Left lung (tissue), 14 donors: Measurements from ENCODE around the gene GRIA4. TPM values are rescaled to one million over a fixed set of nuclear protein-coding genes. Genes with fewer than 3 reads are reported as not detected.
A peak's percentile ranks its signal among the peaks of the same experiment; 100 is the strongest.

Source experiments
- ATAC-seq: fragments of 200-7000 bp; cut with Tn5 transposase; one replicate; pipeline ENCODE4 v1.9.1; 2020; ENCODE audit warnings: moderate library complexity
- DNase-seq, 4 donors: peaks; one replicate each; pipeline ENCODE4 v3.0.0-alpha.2; 2013 to 2020
- H3K27ac ChIP-seq, 2 donors: fragments of 200-600 bp; sonication (generic) in 1 of 2; one replicate each; pipeline versions ENCODE4 v1.5.0 to v1.8.0; 2020 to 2021
- H3K27me3 ChIP-seq, 2 donors: fragments of 200-600 bp; sonication (generic) in 1 of 2; one replicate each; pipeline versions ENCODE4 v1.5.0 to v1.8.0; 2020 to 2021
- H3K36me3 ChIP-seq, 2 donors: fragments of 200-600 bp; sonication (generic) in 1 of 2; one replicate each; pipeline versions ENCODE4 v1.5.0 to v1.8.0; 2020 to 2021
- H3K4me1 ChIP-seq, 2 donors: fragments of 200-600 bp; one replicate each; pipeline ENCODE4 v1.8.0; 2021
- H3K4me3 ChIP-seq, 2 donors: fragments of 200-600 bp; sonication (generic) in 1 of 2; one replicate each; pipeline versions ENCODE4 v1.5.0 to v1.8.0; 2020 to 2021; ENCODE audit warnings: mild to moderate bottlenecking in 1 of 2
- H3K9me3 ChIP-seq, 2 donors: fragments of 200-600 bp; sonication (generic) in 1 of 2; one replicate each; pipeline versions ENCODE4 v1.5.0 to v1.8.0; 2020 to 2021
- CTCF ChIP-seq, 2 donors: fragments of 200-600 bp; sonication (generic) in 1 of 2; IDR thresholded peaks; one replicate each; pipeline versions ENCODE4 v1.5.0 to v1.8.0; 2021; ENCODE audit warnings: antibody characterized with exemption in 2 of 2
- intact Hi-C, 2 donors: fragments of 100-400 bp; cut with DNase I; formaldehyde crosslinking; loops; one replicate each; pipeline versions ENCODE4 v1.11.2 to v1.14.2; 2022
- long read RNA-seq, 12 donors: library from polyadenylated mRNA in 2 of 12; unstranded in 2 of 12; transcript quantifications; one replicate each; pipeline ENCODE4 v2.0.0 and lab custom pipeline, GENCODE V29; 2019 to 2026
- polyA plus RNA-seq, 6 donors: library from polyadenylated mRNA; unstranded; fragments of 120-200 nt; gene quantifications; one replicate each; pipeline ENCODE4 v1.2.1, GENCODE V29; 2013; ENCODE audit not compliant: insufficient read length in 6 of 6
- total RNA-seq, 2 donors: library from RNA; stranded (reverse); fragmentation: NEBNext Ultra II Directional; extraction: Animal tissue kit (Norgen Biotek cat#: 25700); gene quantifications; one replicate each; pipeline ENCODE4 v1.2.1, GENCODE V29; 2021
- donor health status: DM: no; HTN: yes; CAD: no.
- donor health status: DM: no; HTN: no; CAD: no.

Gene GRIA4
- total RNA-seq = not detected
- under 1 TPM; 0.27 to 0.98 (median 0.63) TPM for polyA plus RNA-seq
- long read RNA-seq, donor 1 = 0 reads
- long read RNA-seq, donor 2 = 0 reads
- long read RNA-seq, donor 3 = 0 reads
- long read RNA-seq, donor 4 = 0 reads
- long read RNA-seq, donor 5 = 0 reads
- long read RNA-seq, donor 6 = 0 reads
- long read RNA-seq, donor 7 = 0 reads
- long read RNA-seq, donor 8 = 0 reads
- long read RNA-seq, donor 9 = 0 reads
- long read RNA-seq, donor 10 = 0 reads
- long read RNA-seq, donor 11, transcript GRIA4-204 (10 exons, 2,778 nt) = major isoform, 7 of 70 reads
- long read RNA-seq, donor 11, transcript GRIA4-210 (3 exons, 2,647 nt) = major isoform, 7 of 70 reads
- long read RNA-seq, donor 11, partial matches to known transcripts = 52 of 70 reads
- long read RNA-seq, donor 11, other reads (novel, unspliced or antisense) = 0 of 70 reads
- long read RNA-seq, donor 12 = 0 reads

DNA sequence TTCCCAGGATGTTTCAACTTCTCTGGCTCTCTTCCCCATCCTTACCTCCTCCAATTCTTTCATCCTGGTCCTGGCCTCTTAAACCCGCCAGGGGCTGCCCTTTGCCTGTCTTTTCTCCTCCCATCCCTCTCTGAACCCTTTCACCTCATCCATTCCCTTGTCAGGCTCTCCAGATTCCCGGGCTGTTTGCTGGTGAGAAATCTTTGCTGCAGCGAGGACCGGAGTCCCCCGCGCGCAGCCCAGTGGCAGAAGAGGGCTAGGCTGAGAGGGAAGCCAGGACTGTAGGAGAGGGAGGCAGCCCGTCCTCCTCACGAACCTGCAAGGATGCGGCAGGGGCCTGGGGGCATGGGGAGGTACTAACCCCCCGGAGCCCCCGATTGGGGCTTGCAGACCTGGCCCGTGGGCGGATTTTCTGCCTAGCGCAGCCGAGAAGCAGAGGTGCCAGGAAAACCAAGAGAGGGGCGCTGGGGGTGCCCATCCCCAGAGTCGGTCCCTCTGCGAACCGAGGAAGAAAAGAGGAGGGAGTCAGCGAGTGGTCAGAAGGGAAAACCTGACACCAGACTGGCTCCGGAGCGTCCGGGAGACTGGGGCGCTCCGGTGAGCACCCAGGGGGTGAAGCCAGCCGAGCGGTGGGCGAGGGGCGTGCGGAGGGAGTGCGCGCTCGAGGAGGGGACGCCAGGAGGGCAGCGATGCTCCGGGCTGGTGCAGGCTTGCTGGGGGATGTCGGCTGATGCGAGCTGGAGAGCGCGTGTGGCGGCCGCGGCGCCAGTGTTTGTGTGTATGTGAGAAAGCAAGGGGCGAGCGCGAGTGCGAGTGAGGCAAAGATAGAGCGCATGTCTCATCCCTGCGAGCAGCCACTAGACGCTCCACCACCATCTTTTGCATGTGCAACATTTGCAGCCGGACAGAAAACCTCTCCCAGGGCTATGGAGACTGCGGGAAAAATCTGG, at the start of gene GRIA4:
TSS of gene GRIA4 (plus strand) at position 242 of the 950 bp plus-strand sequence. CDS start 925 bp downstream, outside the sequence.
- intact Hi-C loops = no loop called here
- Histone ChIP-seq H3K4me1 (peaks cover 9 to 15% of the 10 kb centered on the region in 2 donors), H3K27me3 (peaks cover 44 to 57% of the 10 kb centered on the region in 2 donors), H3K4me3 (peak within 1 kb of the TSS; percentile 3 to 19), H3K27ac (no peak within 1 kb of the TSS), H3K36me3 (no peaks in the 10 kb centered on the region), H3K9me3 (no peaks in the 10 kb centered on the region)
- peak in 2 of 4 donors; percentile 41 to 84 for DNase-seq
- TF ChIP-seq CTCF (IDR thresholded peaks at IDR 0.05) = no peak
- ATAC-seq = peak; percentile 58

DNA sequence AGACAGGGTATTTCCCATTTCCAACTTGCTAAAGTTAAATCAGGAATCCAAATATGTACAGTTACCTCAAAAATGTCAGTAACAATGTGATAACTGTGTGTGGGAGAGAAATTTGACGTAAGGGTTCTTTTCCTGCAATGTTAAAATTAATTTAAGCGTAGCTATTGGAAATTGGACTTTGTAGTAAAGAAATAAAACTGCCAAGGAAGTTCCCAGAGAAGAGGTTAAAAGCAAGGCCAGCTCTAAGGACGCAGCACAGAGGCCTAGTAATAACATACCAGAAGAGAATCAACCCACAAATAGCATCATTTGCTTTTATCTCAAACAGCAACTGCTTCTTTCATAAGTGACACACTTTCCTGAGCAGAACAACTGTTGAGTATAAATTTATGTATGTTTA, 36.8 kb upstream of the GRIA4 start:
- Histone ChIP-seq H3K27ac (no peak overlapping the region), H3K4me1 (no peaks in the 10 kb centered on the region), H3K36me3 (no peaks in the 10 kb centered on the region), H3K9me3 (no peaks in the 10 kb centered on the region), H3K4me3 (no peak overlapping the region), H3K27me3 (no peaks in the 10 kb centered on the region)
- DNase-seq (no peak), ATAC-seq (no peak)
- intact Hi-C loops = no loop called here
- TF ChIP-seq CTCF (IDR thresholded peaks at IDR 0.05) = no peak

DNA sequence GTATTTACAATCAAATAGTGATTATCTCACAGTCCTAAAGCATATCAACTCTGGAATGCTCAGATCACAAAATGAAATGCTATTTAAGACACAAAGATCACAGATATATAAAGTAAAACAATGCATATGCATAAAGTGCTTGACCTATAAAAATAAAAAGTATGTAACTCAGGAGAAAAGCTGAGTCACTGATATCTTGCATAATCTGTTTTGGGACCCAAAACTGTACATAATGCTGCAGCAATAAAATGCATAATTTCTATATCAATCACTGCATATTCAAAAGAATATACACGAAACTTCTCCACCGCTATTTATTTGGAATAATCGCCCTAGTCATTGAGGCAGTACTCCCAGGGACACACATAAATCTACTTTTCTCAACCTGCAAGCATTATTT, 34.9 kb upstream of the GRIA4 start:
- Histone ChIP-seq H3K27me3 (no peaks in the 10 kb centered on the region), H3K4me3 (no peak overlapping the region), H3K36me3 (no peaks in the 10 kb centered on the region), H3K27ac (no peak overlapping the region), H3K9me3 (no peaks in the 10 kb centered on the region), H3K4me1 (no peaks in the 10 kb centered on the region)
- DNase-seq (no peak), ATAC-seq (no peak)
- TF ChIP-seq CTCF (IDR thresholded peaks at IDR 0.05) = no peak
- intact Hi-C loops = no loop called here

DNA sequence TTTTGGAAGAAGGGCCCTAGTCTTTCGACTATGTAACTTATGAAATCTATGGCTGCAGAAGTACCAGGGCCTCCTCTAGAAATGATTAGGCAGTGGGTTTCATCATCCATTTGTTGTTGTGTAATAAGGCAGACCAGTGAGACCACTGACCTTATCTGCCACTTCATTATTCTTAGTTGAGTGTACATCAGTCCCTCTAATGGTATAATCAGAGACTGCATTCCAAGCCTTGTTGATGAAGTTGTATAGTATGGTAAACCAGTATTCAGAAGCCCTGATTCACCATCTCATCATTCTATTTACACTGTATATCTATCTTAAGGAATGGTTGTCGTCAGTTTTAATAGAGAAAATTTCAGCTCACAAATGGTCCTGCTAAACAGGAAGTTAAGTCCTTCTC, 32.2 kb upstream of the GRIA4 start:
- Histone ChIP-seq H3K36me3 (no peaks in the 10 kb centered on the region), H3K27me3 (no peaks in the 10 kb centered on the region), H3K4me1 (no peaks in the 10 kb centered on the region), H3K27ac (no peak overlapping the region), H3K9me3 (no peaks in the 10 kb centered on the region), H3K4me3 (no peak overlapping the region)
- DNase-seq = peak in 2 of 4 donors; percentile 34 to 37
- no peak for TF ChIP-seq CTCF (IDR thresholded peaks at IDR 0.05)
- intact Hi-C loops = no loop called here
- ATAC-seq = no peak

DNA sequence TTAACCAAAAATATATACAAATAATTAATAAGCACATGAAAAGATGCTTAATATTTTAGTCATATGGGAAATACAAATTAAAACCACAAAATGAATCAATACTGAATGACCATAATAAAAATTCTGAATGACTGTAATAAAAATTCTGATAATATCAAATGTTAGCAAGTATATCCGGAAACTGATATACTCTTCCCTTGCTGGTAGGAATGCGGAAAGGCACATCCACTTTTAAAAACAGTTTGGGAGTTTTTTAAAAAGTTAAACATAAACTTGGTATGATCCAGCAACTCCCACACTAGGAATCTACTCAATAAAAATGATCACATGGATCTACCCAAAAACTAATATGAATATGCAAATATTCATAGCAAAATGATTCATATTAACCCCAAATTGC, 30.8 kb upstream of the GRIA4 start:
- DNase-seq (no peak), ATAC-seq (no peak)
- Histone ChIP-seq H3K27me3 (no peaks in the 10 kb centered on the region), H3K9me3 (no peaks in the 10 kb centered on the region), H3K4me3 (no peak overlapping the region), H3K27ac (no peak overlapping the region), H3K4me1 (no peaks in the 10 kb centered on the region), H3K36me3 (no peaks in the 10 kb centered on the region)
- TF ChIP-seq CTCF (IDR thresholded peaks at IDR 0.05) = no peak
- intact Hi-C loops = no loop called here
